ENCODE data around the gene DNAH10.

DNA sequence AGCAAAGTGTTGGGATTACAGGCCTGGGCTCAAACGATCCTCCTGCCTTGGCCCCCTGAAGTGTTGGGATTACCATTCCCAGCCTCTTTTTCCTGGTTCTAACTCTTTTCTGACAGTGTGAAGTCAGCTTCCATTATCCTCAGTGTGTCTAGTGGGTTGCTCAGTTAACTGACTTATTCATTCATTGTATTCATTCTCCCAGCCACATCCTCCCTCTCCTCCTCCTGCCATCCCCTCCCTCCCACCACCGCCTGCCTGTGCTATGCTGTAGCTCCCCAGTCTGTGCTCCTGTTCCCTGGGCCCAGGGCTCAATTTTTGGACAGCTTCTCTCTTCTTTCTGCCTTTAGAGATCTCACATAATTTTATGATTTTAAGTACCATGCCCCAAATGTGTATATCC is 30.5 kb upstream of the DNAH10 start:
- TF ChIP-seq, protein P1, sequence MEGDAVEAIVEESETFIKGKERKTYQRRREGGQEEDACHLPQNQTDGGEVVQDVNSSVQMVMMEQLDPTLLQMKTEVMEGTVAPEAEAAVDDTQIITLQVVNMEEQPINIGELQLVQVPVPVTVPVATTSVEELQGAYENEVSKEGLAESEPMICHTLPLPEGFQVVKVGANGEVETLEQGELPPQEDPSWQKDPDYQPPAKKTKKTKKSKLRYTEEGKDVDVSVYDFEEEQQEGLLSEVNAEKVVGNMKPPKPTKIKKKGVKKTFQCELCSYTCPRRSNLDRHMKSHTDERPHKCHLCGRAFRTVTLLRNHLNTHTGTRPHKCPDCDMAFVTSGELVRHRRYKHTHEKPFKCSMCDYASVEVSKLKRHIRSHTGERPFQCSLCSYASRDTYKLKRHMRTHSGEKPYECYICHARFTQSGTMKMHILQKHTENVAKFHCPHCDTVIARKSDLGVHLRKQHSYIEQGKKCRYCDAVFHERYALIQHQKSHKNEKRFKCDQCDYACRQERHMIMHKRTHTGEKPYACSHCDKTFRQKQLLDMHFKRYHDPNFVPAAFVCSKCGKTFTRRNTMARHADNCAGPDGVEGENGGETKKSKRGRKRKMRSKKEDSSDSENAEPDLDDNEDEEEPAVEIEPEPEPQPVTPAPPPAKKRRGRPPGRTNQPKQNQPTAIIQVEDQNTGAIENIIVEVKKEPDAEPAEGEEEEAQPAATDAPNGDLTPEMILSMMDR (IDR thresholded peaks at IDR 0.05; ENCODE audit: insufficient read depth, low read length, poor library complexity, severe bottlenecking): no peak
- no peak for TF ChIP-seq EZH2phosphoT487 (conservative IDR thresholded peaks at IDR 0.05; ENCODE audit: low read length)

Data from SU-DHL-6 (cell line).